SK-N-SH (cell line): ENCODE measurements around the gene HINT2. TPM values are rescaled to one million over a fixed set of nuclear protein-coding genes. Genes with fewer than 3 reads are reported as not detected.
A peak's percentile ranks its signal among the peaks of the same experiment; 100 is the strongest.

ENCODE experiments used
- CTCF ChIA-PET: fragments of 300-600, 350-600 bp; formaldehyde crosslinking; extraction: SDS; loops from one replicate; lab custom pipeline; 2021; lab: Yijun Ruan, JAX
- POLR2A ChIA-PET: fragments of 350-600 bp; sonication (Branson Sonifier 250); formaldehyde crosslinking; extraction: SDS; loops from one replicate; lab custom pipeline; 2020; ENCODE audit warnings: antibody characterized with exemption, inconsistent platforms; lab: Yijun Ruan, JAX
- DNase-seq: peaks from one replicate; pipeline ENCODE4 v3.0.0; 2012
- H2AFZ ChIP-seq: fragments of 200-600 bp; sonication (generic); 2 replicates; pipeline ENCODE4 v1.8.1; 2016; ENCODE audit warnings: antibody characterized with exemption, mild to moderate bottlenecking, low read depth
- H3F3A ChIP-seq: fragments of 200-600 bp; sonication (generic); replicated peaks from 2 replicates; pipeline ENCODE3; 2016; ENCODE audit warnings: antibody characterized with exemption, mild to moderate bottlenecking; ENCODE audit not compliant: insufficient read depth
- H3K27ac ChIP-seq, 2 experiments: fragments of 200-500 bp in 1 of 2; fragments of 200-600 bp in 1 of 2; sonication (Bioruptor generic) in 1 of 2; sonication (generic), shearing (Covaris generic) in 1 of 2; 2 replicates each; pipeline versions ENCODE4 v1.5.1 to v1.6.1; 2014 to 2016; ENCODE audit warnings: low read depth in 2 of 2, inconsistent platforms in 1 of 2, low read length in 1 of 2, mild to moderate bottlenecking in 1 of 2, mixed read lengths in 1 of 2
- H3K27me3 ChIP-seq: fragments of 200-600 bp; sonication (generic), shearing (Covaris generic); 2 replicates; pipeline ENCODE4 v1.6.1; 2016; ENCODE audit warnings: mixed run types; ENCODE audit not compliant: insufficient read depth
- H3K36me3 ChIP-seq, 2 experiments: fragments of 200-500 bp in 1 of 2; fragments of 200-600 bp in 1 of 2; sonication (Bioruptor generic) in 1 of 2; sonication (generic) in 1 of 2; replicated peaks in 1 of 2; 2 replicates each; pipeline versions ENCODE3 to v1.5.1; 2014 to 2016; ENCODE audit warnings: low read length in 1 of 2, mild to moderate bottlenecking in 1 of 2; ENCODE audit not compliant: insufficient read depth in 2 of 2, control insufficient read depth in 1 of 2
- H3K4me1 ChIP-seq, 2 experiments: fragments of 200-500 bp in 1 of 2; fragments of 200-600 bp in 1 of 2; sonication (Bioruptor generic) in 1 of 2; sonication (generic), shearing (Covaris generic) in 1 of 2; 2 replicates each; pipeline versions ENCODE4 v1.5.1 to v1.6.1; 2014 to 2016; ENCODE audit warnings: low read depth in 1 of 2, low read length in 1 of 2, mixed run types in 1 of 2; ENCODE audit not compliant: insufficient read depth in 2 of 2, control insufficient read depth in 1 of 2
- H3K4me2 ChIP-seq: fragments of 200-600 bp; sonication (generic), shearing (Covaris generic); 2 replicates; pipeline ENCODE4 v1.6.1; 2017; ENCODE audit warnings: mixed run types
- H3K4me3 ChIP-seq, 2 experiments: fragments of 200-500 bp in 1 of 2; fragments of 200-600 bp in 1 of 2; sonication (Bioruptor generic) in 1 of 2; sonication (generic), shearing (Covaris generic) in 1 of 2; 2 replicates each; pipeline versions ENCODE4 v1.5.1 to v1.8.1; 2014 to 2016; ENCODE audit warnings: low read depth in 2 of 2, inconsistent platforms in 1 of 2, low read length in 1 of 2, mild to moderate bottlenecking in 1 of 2, mixed read lengths in 1 of 2, moderate library complexity in 1 of 2
- H3K79me2 ChIP-seq: fragments of 200-600 bp; sonication (generic); 2 replicates; pipeline ENCODE4 v1.8.1; 2017; ENCODE audit warnings: mild to moderate bottlenecking; ENCODE audit not compliant: insufficient read depth
- H3K9ac ChIP-seq: fragments of 200-600 bp; sonication (generic); 2 replicates; pipeline ENCODE4 v1.6.1; 2017; ENCODE audit warnings: mixed run types
- H3K9me2 ChIP-seq: fragments of 200-600 bp; sonication (generic); 2 replicates; pipeline ENCODE4 v1.6.1; 2017; ENCODE audit warnings: mixed run types
- H3K9me3 ChIP-seq: fragments of 200-600 bp; sonication (generic); 2 replicates; pipeline ENCODE4 v1.6.1; 2017; ENCODE audit warnings: mixed run types, mild to moderate bottlenecking, moderate library complexity
- H4K20me1 ChIP-seq: fragments of 200-600 bp; sonication (generic); 2 replicates; pipeline ENCODE4 v1.6.1; 2017; ENCODE audit warnings: mild to moderate bottlenecking, mixed run types; ENCODE audit not compliant: insufficient read depth
- CHD2 ChIP-seq: fragments of 150-350 bp; IDR thresholded peaks from 2 replicates; pipeline ENCODE4 v1.6.1; 2018; ENCODE audit warnings: low read length; ENCODE audit not compliant: partially characterized antibody
- EZH2phosphoT487 ChIP-seq: fragments of 200-600 bp; sonication (generic); IDR thresholded peaks from 2 replicates; pipeline ENCODE4 v1.6.1; 2017; ENCODE audit warnings: low read depth, mixed run types, mild to moderate bottlenecking, antibody characterized with exemption, moderate library complexity, borderline replicate concordance
- FOSL2 ChIP-seq: IDR thresholded peaks from 2 replicates; pipeline ENCODE4 v1.4.0; 2012; ENCODE audit warnings: low read depth, mild to moderate bottlenecking, moderate library complexity, borderline replicate concordance
- FOXJ3 ChIP-seq: sonication (generic); formaldehyde crosslinking; IDR thresholded peaks from 2 replicates; pipeline ENCODE4 v1.5.1; 2020; ENCODE audit warnings: mild to moderate bottlenecking, missing genetic modification reagents
- GATA2 ChIP-seq: sonication (generic); formaldehyde crosslinking; IDR thresholded peaks from 2 replicates; pipeline ENCODE4 v1.5.0; 2020; ENCODE audit warnings: mild to moderate bottlenecking, missing genetic modification reagents
- JUND ChIP-seq: IDR thresholded peaks from 2 replicates; pipeline ENCODE4 v1.4.0; 2012
- NRF1 ChIP-seq: IDR thresholded peaks from 2 replicates; pipeline ENCODE4 v1.6.1; 2012; ENCODE audit warnings: low read depth, mild to moderate bottlenecking, low read length
- POLR2AphosphoS5 ChIP-seq: IDR thresholded peaks from 2 replicates; pipeline ENCODE4 v1.6.1; 2012; ENCODE audit warnings: low read depth, low read length
- REST ChIP-seq: IDR thresholded peaks from 2 replicates; pipeline ENCODE4 v1.6.1; 2012; ENCODE audit warnings: mild to moderate bottlenecking, low read depth, low read length, moderate library complexity
- RFX5 ChIP-seq: IDR thresholded peaks from 2 replicates; pipeline ENCODE4 v1.6.1; 2012; ENCODE audit warnings: mild to moderate bottlenecking, improper control_type of control experiment, low read length
- RXRA ChIP-seq: IDR thresholded peaks from 2 replicates; pipeline ENCODE4 v1.4.0; 2012; ENCODE audit warnings: low read depth, mild to moderate bottlenecking, borderline replicate concordance
- SMC3 ChIP-seq: IDR thresholded peaks from 2 replicates; pipeline ENCODE4 v1.6.1; 2012; ENCODE audit warnings: low read depth, low read length, improper control_type of control experiment
- WGBS: methylation state at CpG from one replicate; pipeline ENCODE4 v1.1.6; 2017; ENCODE audit warnings: low lambda C conversion rate; 5-methylcytosine and 5-hydroxymethylcytosine counted together
- polyA plus RNA-seq, 3 experiments: library from polyadenylated mRNA; depleted of rRNA; stranded (reverse); fragments of >200 nt; gene quantifications; 2 replicates each; pipeline ENCODE4 v1.2.3, GENCODE V29; 2012
- TF ChIP-seq, protein P1 (sequence below): IDR thresholded peaks from 2 replicates; pipeline ENCODE4 v1.4.0; 2012; ENCODE audit warnings: low read depth, borderline replicate concordance
- TF ChIP-seq, protein P2 (sequence below): fragments of 200-600 bp; sonication (generic); IDR thresholded peaks from 2 replicates; pipeline ENCODE4 v1.6.1; 2017; ENCODE audit warnings: antibody characterized with exemption, mild to moderate bottlenecking, moderate library complexity

HINT2 gene
- polyA plus RNA-seq, 1 of the 3 experiments (the other 2 are of a cell fraction), result 57.2 TPM

- CTCF ChIA-PET, result interaction anchor here (1.4 to 5.7 kb wide), 3 partner anchors 15 to 54 kb away, joined by 5 to 54 read pairs (median 14); partner anchors contain the start of gene HINT2
- Histone ChIP-seq H3K27ac (peak within 1 kb of the TSS; percentile 46 to 56; a peak in 3 of 4 replicates), H3K4me2 (peak within 1 kb of the TSS; percentile 96)
- 16% methylated on average over 21 of the region's 21 CpGs for WGBS
- TF ChIP-seq POLR2AphosphoS5, result peak; percentile 20; the same call in 1 of the 2 replicates
- TF ChIP-seq, protein P1, sequence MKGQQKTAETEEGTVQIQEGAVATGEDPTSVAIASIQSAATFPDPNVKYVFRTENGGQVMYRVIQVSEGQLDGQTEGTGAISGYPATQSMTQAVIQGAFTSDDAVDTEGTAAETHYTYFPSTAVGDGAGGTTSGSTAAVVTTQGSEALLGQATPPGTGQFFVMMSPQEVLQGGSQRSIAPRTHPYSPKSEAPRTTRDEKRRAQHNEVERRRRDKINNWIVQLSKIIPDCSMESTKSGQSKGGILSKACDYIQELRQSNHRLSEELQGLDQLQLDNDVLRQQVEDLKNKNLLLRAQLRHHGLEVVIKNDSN, result no peak
- TF ChIP-seq, all 33 proteins: peak for 1
- Histone ChIP-seq H3K36me3 (no peaks in the 10 kb centered on the region), H3K9me3 (no peaks in the 10 kb centered on the region), H3F3A (peaks cover 4% of the 10 kb centered on the region), H3K27me3 (no peaks in the 10 kb centered on the region), H3K9ac (peak within 1 kb of the TSS; percentile 73), H3K4me3 (peak within 1 kb of the TSS; percentile 56 to 80), H3K9me2 (no peaks in the 10 kb centered on the region), H3K4me1 (peaks cover 7 to 25% of the 10 kb centered on the region in 2 experiments; a peak in 1 of 4 replicates), H2AFZ (peak within 1 kb of the TSS; percentile 98), H4K20me1 (no peaks in the 10 kb centered on the region), H3K79me2 (no peaks in the 10 kb centered on the region)
- POLR2A ChIA-PET, result no interaction called here
- no peak for DNase-seq
These were observed 13.9 kb upstream of the HINT2 start, which contains the start of gene FAM221B for GRCh38 chr9:35828716-35829083. TSS of gene FAM221B (minus strand) at chr9:35828732. CDS start at chr9:35826161, 2,571 bp downstream.

GRCh38 chr9:35827486-35827885 lies 12.6 kb upstream of the HINT2 start:
- H3K9ac ChIP-seq, result no peak overlapping the region
- no peak overlapping the region for H3K27ac ChIP-seq
- CTCF ChIA-PET, result interaction anchor here (1.0 to 5.7 kb wide), 7 partner anchors 8 to 196 kb away, joined by 3 to 54 read pairs (median 14); partner anchors contain the start of gene HINT2
- peaks cover 4% of the 10 kb centered on the region for H3F3A ChIP-seq
- H2AFZ ChIP-seq, result no peak overlapping the region
- TF ChIP-seq EZH2phosphoT487, result no peak
- no peak for TF ChIP-seq RXRA
- TF ChIP-seq GATA2, result no peak
- TF ChIP-seq JUND, result no peak
- TF ChIP-seq CHD2, result no peak
- TF ChIP-seq, all 33 proteins: peak for 0
- POLR2A ChIA-PET, result no interaction called here
- Histone ChIP-seq H3K4me2 (no peak overlapping the region), H4K20me1 (no peaks in the 10 kb centered on the region), H3K4me3 (no peak overlapping the region), H3K79me2 (no peaks in the 10 kb centered on the region), H3K9me3 (no peaks in the 10 kb centered on the region), H3K4me1 (peaks cover 7 to 21% of the 10 kb centered on the region in 2 experiments; a peak in 1 of 4 replicates), H3K9me2 (no peaks in the 10 kb centered on the region), H3K27me3 (no peaks in the 10 kb centered on the region), H3K36me3 (no peaks in the 10 kb centered on the region)
- DNase-seq, result no peak
- 90% methylated on average over 3 of the region's 3 CpGs for WGBS

DNA sequence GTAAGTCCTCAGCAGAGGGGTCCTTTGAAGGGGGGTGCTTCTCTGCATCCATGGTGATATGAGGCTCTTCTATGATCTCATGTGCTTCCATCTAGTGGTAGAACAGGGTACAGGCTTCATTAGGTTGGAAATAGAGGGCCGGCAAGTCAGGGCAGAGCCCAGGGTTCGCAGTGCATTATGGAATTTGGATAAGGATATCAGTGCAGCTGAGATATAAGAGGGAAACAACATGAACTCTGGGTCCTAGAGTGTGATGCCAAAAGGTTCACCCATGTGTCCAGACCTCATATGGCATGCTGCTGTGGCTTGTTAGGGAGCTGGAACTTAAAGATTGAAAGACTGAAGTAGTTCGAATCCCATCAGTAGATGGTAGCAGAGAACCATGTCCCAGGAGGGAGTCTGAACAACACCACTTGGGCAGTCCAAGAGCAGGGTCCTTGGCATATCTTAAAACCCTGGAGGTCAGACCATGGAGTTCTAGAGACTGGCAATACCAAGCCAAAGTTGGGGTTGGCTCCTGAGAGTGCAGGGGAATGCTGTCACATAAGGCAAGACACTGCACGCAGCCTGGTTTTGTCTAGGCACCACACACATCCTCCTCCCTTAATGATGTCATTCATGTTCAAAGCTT lies 11.3 kb upstream of the HINT2 start:
- Histone ChIP-seq H3K4me2 (no peak overlapping the region), H3F3A (peaks cover 4% of the 10 kb centered on the region), H3K27ac (peak overlapping the region in 1 of 2 experiments; percentile 54; a peak in 1 of 4 replicates), H3K9me2 (no peaks in the 10 kb centered on the region), H3K36me3 (no peaks in the 10 kb centered on the region), H3K27me3 (no peaks in the 10 kb centered on the region), H3K9ac (no peak overlapping the region), H3K79me2 (no peaks in the 10 kb centered on the region), H3K4me3 (no peak overlapping the region; a peak in 1 of 4 replicates), H4K20me1 (no peaks in the 10 kb centered on the region), H2AFZ (peak overlapping the region; percentile 58), H3K4me1 (peaks cover 7 to 20% of the 10 kb centered on the region in 2 experiments; a peak in 1 of 4 replicates), H3K9me3 (no peaks in the 10 kb centered on the region)
- peak; percentile 64 for DNase-seq
- WGBS, result 51% methylated on average over 4 of the region's 4 CpGs
- POLR2A ChIA-PET, result no interaction called here
- CTCF ChIA-PET, result interaction anchor here (0.8 to 5.7 kb wide), 35 partner anchors 10 to 129 kb away, joined by 3 to 54 read pairs (median 4); partner anchors contain the start of genes HINT2, OR13J1 and SPAG8
- TF ChIP-seq NRF1, result no peak
- TF ChIP-seq POLR2AphosphoS5, result no peak; the same call in 1 of the 2 replicates
- no peak for TF ChIP-seq FOSL2
- TF ChIP-seq SMC3, result peak; percentile 54; the same call in 1 of the 2 replicates
- TF ChIP-seq, protein P2, sequence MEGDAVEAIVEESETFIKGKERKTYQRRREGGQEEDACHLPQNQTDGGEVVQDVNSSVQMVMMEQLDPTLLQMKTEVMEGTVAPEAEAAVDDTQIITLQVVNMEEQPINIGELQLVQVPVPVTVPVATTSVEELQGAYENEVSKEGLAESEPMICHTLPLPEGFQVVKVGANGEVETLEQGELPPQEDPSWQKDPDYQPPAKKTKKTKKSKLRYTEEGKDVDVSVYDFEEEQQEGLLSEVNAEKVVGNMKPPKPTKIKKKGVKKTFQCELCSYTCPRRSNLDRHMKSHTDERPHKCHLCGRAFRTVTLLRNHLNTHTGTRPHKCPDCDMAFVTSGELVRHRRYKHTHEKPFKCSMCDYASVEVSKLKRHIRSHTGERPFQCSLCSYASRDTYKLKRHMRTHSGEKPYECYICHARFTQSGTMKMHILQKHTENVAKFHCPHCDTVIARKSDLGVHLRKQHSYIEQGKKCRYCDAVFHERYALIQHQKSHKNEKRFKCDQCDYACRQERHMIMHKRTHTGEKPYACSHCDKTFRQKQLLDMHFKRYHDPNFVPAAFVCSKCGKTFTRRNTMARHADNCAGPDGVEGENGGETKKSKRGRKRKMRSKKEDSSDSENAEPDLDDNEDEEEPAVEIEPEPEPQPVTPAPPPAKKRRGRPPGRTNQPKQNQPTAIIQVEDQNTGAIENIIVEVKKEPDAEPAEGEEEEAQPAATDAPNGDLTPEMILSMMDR, result peak; percentile 87
- TF ChIP-seq RXRA, result no peak
- no peak for TF ChIP-seq REST
- no peak for TF ChIP-seq FOXJ3 (CRISPR knock-in tag)
- no peak for TF ChIP-seq RFX5
- TF ChIP-seq JUND, result no peak
